Loucy (cell line): ENCODE measurements around the gene ATRNL1.

ENCODE experiments used
- H2AFZ ChIP-seq: fragments of 200-600 bp; sonication (generic); 2 replicates; pipeline ENCODE4 v1.6.0; 2016; ENCODE audit warnings: antibody characterized with exemption, mild to moderate bottlenecking, low read length, moderate library complexity
- H3F3A ChIP-seq: fragments of 200-600 bp; 2 replicates; pipeline ENCODE4 v1.6.0; 2016; ENCODE audit warnings: antibody characterized with exemption, low read depth, mild to moderate bottlenecking
- H3K27me3 ChIP-seq: fragments of 200-600 bp; sonication (generic); 2 replicates; pipeline ENCODE4 v1.6.1; 2014; ENCODE audit warnings: low read length, mild to moderate bottlenecking; ENCODE audit not compliant: insufficient read depth, poor library complexity, severe bottlenecking
- H3K36me3 ChIP-seq: fragments of 200-600 bp; sonication (generic); 2 replicates; pipeline ENCODE4 v1.6.1; 2016; ENCODE audit warnings: low read length; ENCODE audit not compliant: insufficient read depth
- H3K4me1 ChIP-seq: fragments of 200-600 bp; sonication (generic); 2 replicates; pipeline ENCODE4 v1.5.1; 2014; ENCODE audit warnings: low read length, mild to moderate bottlenecking; ENCODE audit not compliant: insufficient read depth, poor library complexity, severe bottlenecking
- H3K4me2 ChIP-seq: fragments of 200-600 bp; sonication (generic); 2 replicates; pipeline ENCODE4 v1.6.0; 2014; ENCODE audit warnings: antibody characterized with exemption, low read length, low read depth, mild to moderate bottlenecking; ENCODE audit not compliant: poor library complexity, severe bottlenecking
- H3K4me3 ChIP-seq: fragments of 200-600 bp; sonication (generic); 2 replicates; pipeline ENCODE4 v1.5.1; 2014; ENCODE audit warnings: low read length, mild to moderate bottlenecking, mixed read lengths; ENCODE audit not compliant: poor library complexity, severe bottlenecking
- H3K79me2 ChIP-seq: fragments of 200-600 bp; sonication (generic); 2 replicates; pipeline ENCODE4 v1.6.1; 2014; ENCODE audit warnings: low read length; ENCODE audit not compliant: insufficient read depth
- H3K9ac ChIP-seq: fragments of 200-600 bp; sonication (generic); 2 replicates; pipeline ENCODE4 v1.6.0; 2014; ENCODE audit warnings: mild to moderate bottlenecking, low read depth, low read length, moderate library complexity; ENCODE audit not compliant: poor library complexity, severe bottlenecking
- H3K9me2 ChIP-seq: fragments of 200-600 bp; sonication (generic); replicated peaks from 2 replicates; pipeline ENCODE4 v1.6.1; 2016; ENCODE audit warnings: low read depth, low read length, mixed read lengths
- H3K9me3 ChIP-seq: fragments of 200-600 bp; sonication (generic); 2 replicates; pipeline ENCODE4 v1.6.1; 2014; ENCODE audit warnings: mild to moderate bottlenecking, antibody characterized with exemption, low read length, low read depth; ENCODE audit not compliant: insufficient read depth
- H4K20me1 ChIP-seq: fragments of 200-600 bp; sonication (generic); 2 replicates; pipeline ENCODE4 v1.6.0; 2014; ENCODE audit warnings: antibody characterized with exemption, low read length, mild to moderate bottlenecking; ENCODE audit not compliant: insufficient read depth, poor library complexity, severe bottlenecking
- EZH2phosphoT487 ChIP-seq: fragments of 200-600 bp; IDR thresholded peaks from 2 replicates; pipeline ENCODE4 v1.6.1; 2018; ENCODE audit warnings: antibody characterized with exemption, mild to moderate bottlenecking, moderate library complexity, borderline replicate concordance
- TF ChIP-seq, protein P1 (sequence below): fragments of 200-600 bp; sonication (generic); conservative IDR thresholded peaks from 2 replicates; pipeline ENCODE4 v1.5.1; 2014; ENCODE audit warnings: mild to moderate bottlenecking, antibody characterized with exemption, low read length

The ATRNL1 gene

DNA sequence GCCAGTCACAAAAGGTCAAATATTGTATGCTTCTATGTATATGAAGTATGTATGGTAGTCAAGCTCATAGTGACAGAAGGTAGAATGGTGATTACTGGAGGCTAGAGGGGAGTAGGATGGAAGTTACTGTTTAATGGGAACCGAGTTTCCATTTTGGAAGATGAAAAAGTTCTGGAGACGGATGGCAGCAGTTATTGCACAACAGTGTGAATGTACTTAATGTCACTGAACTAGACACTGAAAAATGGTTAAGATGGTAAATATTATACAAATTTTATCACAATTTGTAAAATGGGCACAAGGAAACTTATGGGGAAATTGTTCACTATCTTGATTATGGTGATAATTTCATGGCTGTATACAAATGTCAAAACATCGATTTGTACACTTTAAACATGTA lies 895.2 kb downstream of the ATRNL1 start:
- Histone ChIP-seq H3K4me2 (no peak overlapping the region), H3K9ac (no peak overlapping the region), H3K9me2 (no peaks in the 10 kb centered on the region), H3F3A (no peaks in the 10 kb centered on the region), H4K20me1 (no peaks in the 10 kb centered on the region), H3K4me1 (peaks cover 3% of the 10 kb centered on the region), H3K4me3 (no peak overlapping the region), H3K79me2 (no peaks in the 10 kb centered on the region), H3K36me3 (no peaks in the 10 kb centered on the region), H3K9me3 (peaks cover 12% of the 10 kb centered on the region; the same call in 1 of the 2 replicates), H2AFZ (no peak overlapping the region), H3K27me3 (no peaks in the 10 kb centered on the region)
- TF ChIP-seq, protein P1, sequence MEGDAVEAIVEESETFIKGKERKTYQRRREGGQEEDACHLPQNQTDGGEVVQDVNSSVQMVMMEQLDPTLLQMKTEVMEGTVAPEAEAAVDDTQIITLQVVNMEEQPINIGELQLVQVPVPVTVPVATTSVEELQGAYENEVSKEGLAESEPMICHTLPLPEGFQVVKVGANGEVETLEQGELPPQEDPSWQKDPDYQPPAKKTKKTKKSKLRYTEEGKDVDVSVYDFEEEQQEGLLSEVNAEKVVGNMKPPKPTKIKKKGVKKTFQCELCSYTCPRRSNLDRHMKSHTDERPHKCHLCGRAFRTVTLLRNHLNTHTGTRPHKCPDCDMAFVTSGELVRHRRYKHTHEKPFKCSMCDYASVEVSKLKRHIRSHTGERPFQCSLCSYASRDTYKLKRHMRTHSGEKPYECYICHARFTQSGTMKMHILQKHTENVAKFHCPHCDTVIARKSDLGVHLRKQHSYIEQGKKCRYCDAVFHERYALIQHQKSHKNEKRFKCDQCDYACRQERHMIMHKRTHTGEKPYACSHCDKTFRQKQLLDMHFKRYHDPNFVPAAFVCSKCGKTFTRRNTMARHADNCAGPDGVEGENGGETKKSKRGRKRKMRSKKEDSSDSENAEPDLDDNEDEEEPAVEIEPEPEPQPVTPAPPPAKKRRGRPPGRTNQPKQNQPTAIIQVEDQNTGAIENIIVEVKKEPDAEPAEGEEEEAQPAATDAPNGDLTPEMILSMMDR, result no peak
- no peak for TF ChIP-seq EZH2phosphoT487

GRCh38 chr10:115989621-115990020 lies 896.5 kb downstream of the ATRNL1 start:
- H3K9ac ChIP-seq, result no peak overlapping the region
- H3K4me3 ChIP-seq, result no peak overlapping the region
- no peaks in the 10 kb centered on the region for H3K36me3 ChIP-seq
- H3K9me2 ChIP-seq, result no peaks in the 10 kb centered on the region
- peaks cover 7% of the 10 kb centered on the region; the same call in 1 of the 2 replicates for H3K9me3 ChIP-seq
- H4K20me1 ChIP-seq, result no peaks in the 10 kb centered on the region
- no peaks in the 10 kb centered on the region for H3F3A ChIP-seq
- no peaks in the 10 kb centered on the region for H3K79me2 ChIP-seq
- peaks cover 3% of the 10 kb centered on the region for H3K4me1 ChIP-seq
- no peak overlapping the region for H3K4me2 ChIP-seq
- TF ChIP-seq, protein P1, result no peak
- no peak for TF ChIP-seq EZH2phosphoT487
- no peak overlapping the region for H2AFZ ChIP-seq
- H3K27me3 ChIP-seq, result no peaks in the 10 kb centered on the region

GRCh38 chr10:115992236-115992986 lies 899.2 kb downstream of the ATRNL1 start:
- no peaks in the 10 kb centered on the region for H3F3A ChIP-seq
- H3K9me3 ChIP-seq, result peaks cover 11% of the 10 kb centered on the region; the same call in 1 of the 2 replicates
- H4K20me1 ChIP-seq, result no peaks in the 10 kb centered on the region
- H3K27me3 ChIP-seq, result no peaks in the 10 kb centered on the region
- H2AFZ ChIP-seq, result no peak overlapping the region
- TF ChIP-seq, protein P1, result no peak
- no peak for TF ChIP-seq EZH2phosphoT487
- H3K36me3 ChIP-seq, result no peaks in the 10 kb centered on the region
- H3K79me2 ChIP-seq, result no peaks in the 10 kb centered on the region
- no peaks in the 10 kb centered on the region for H3K4me1 ChIP-seq
- H3K4me2 ChIP-seq, result no peak overlapping the region
- H3K9me2 ChIP-seq, result no peaks in the 10 kb centered on the region
- H3K9ac ChIP-seq, result no peak overlapping the region
- H3K4me3 ChIP-seq, result no peak overlapping the region
